Left lung (tissue), 10 donors: ENCODE measurements around the gene PDE3A. TPM values are rescaled to one million over a fixed set of nuclear protein-coding genes. Genes with fewer than 3 reads are reported as not detected.

Experiments
- ATAC-seq: fragments of 200-7000 bp; cut with Tn5 transposase; one replicate; pipeline ENCODE4 v1.9.1; 2020; ENCODE audit warnings: moderate library complexity
- DNase-seq, 4 donors: peaks; one replicate each; pipeline ENCODE4 v3.0.0-alpha.2; 2013 to 2020
- H3K27ac ChIP-seq, 2 donors: fragments of 200-600 bp; sonication (generic) in 1 of 2; one replicate each; pipeline versions ENCODE4 v1.5.0 to v1.8.0; 2020 to 2021
- H3K27me3 ChIP-seq, 2 donors: fragments of 200-600 bp; sonication (generic) in 1 of 2; one replicate each; pipeline versions ENCODE4 v1.5.0 to v1.8.0; 2020 to 2021
- H3K36me3 ChIP-seq, 2 donors: fragments of 200-600 bp; sonication (generic) in 1 of 2; one replicate each; pipeline versions ENCODE4 v1.5.0 to v1.8.0; 2020 to 2021
- H3K4me1 ChIP-seq, 2 donors: fragments of 200-600 bp; one replicate each; pipeline ENCODE4 v1.8.0; 2021
- H3K4me3 ChIP-seq, 2 donors: fragments of 200-600 bp; sonication (generic) in 1 of 2; one replicate each; pipeline versions ENCODE4 v1.5.0 to v1.8.0; 2020 to 2021; ENCODE audit warnings: mild to moderate bottlenecking in 1 of 2
- H3K9me3 ChIP-seq, 2 donors: fragments of 200-600 bp; sonication (generic) in 1 of 2; one replicate each; pipeline versions ENCODE4 v1.5.0 to v1.8.0; 2020 to 2021
- intact Hi-C, 2 donors: fragments of 100-400 bp; cut with DNase I; formaldehyde crosslinking; loops; one replicate each; pipeline versions ENCODE4 v1.11.2 to v1.14.2; 2022
- polyA plus RNA-seq, 6 donors: library from polyadenylated mRNA; unstranded; fragments of 120-200 nt; gene quantifications; one replicate each; pipeline ENCODE4 v1.2.1, GENCODE V29; 2013; ENCODE audit not compliant: insufficient read length in 6 of 6
- total RNA-seq, 2 donors: library from RNA; stranded (reverse); fragmentation: NEBNext Ultra II Directional; extraction: Animal tissue kit (Norgen Biotek cat#: 25700); gene quantifications; one replicate each; pipeline ENCODE4 v1.2.1, GENCODE V29; 2021
- TF ChIP-seq, protein P1 (sequence below), 2 donors: fragments of 200-600 bp; sonication (generic) in 1 of 2; IDR thresholded peaks; one replicate each; pipeline versions ENCODE4 v1.5.0 to v1.8.0; 2021; ENCODE audit warnings: antibody characterized with exemption in 2 of 2
- donor health status: DM: no; HTN: yes; CAD: no.
- donor health status: DM: no; HTN: no; CAD: no.

PDE3A gene
- total and polyA plus RNA-seq, 8 donors, result 5.1 to 9.3 (median 7.8) TPM

DNA sequence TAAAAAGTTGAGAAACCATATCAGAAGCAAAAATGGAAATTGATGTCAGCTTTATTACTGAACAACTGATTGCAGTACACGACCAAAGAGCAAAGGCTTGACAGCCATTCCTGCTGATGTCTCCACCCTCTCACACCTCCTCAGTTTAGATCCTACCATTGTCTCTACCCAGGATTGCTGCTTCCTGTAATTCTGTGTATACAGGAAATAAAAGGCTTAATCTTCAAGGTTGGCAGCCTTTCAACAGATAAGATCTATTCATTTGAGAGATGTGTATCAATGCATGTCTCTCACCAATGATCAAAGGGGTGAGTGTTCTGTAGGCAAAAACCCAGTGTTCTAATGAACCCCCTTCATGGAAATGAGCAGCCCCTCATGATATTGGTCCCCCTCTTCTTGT, 353.8 kb downstream of the PDE3A start:
- Histone ChIP-seq H3K4me1 (no peaks in the 10 kb centered on the region), H3K4me3 (no peak overlapping the region), H3K27me3 (no peaks in the 10 kb centered on the region), H3K27ac (no peak overlapping the region), H3K9me3 (no peaks in the 10 kb centered on the region), H3K36me3 (no peaks in the 10 kb centered on the region)
- intact Hi-C loops, result no loop called here
- no peak for ATAC-seq
- no peak for DNase-seq
- TF ChIP-seq, protein P1, sequence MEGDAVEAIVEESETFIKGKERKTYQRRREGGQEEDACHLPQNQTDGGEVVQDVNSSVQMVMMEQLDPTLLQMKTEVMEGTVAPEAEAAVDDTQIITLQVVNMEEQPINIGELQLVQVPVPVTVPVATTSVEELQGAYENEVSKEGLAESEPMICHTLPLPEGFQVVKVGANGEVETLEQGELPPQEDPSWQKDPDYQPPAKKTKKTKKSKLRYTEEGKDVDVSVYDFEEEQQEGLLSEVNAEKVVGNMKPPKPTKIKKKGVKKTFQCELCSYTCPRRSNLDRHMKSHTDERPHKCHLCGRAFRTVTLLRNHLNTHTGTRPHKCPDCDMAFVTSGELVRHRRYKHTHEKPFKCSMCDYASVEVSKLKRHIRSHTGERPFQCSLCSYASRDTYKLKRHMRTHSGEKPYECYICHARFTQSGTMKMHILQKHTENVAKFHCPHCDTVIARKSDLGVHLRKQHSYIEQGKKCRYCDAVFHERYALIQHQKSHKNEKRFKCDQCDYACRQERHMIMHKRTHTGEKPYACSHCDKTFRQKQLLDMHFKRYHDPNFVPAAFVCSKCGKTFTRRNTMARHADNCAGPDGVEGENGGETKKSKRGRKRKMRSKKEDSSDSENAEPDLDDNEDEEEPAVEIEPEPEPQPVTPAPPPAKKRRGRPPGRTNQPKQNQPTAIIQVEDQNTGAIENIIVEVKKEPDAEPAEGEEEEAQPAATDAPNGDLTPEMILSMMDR (IDR thresholded peaks at IDR 0.05), result no peak

DNA sequence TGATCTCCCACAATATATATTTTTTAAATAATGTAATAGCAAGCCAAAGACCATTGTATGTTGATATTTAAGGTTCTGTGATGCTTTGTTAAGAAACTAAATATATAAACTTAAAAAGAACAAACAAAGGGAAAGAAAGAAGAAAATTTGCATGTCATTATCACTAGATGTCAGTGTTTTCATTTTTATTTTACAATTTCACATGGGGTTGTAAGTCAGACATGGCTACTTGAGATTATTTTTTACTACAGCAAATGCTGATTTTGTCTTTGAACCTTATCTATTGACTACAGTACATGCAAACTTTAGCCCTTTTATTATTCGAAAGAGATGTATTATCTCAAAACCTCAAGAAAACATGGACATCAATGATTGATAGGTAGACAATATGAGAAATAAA, 362.9 kb downstream of the PDE3A start:
- TF ChIP-seq, protein P1 (IDR thresholded peaks at IDR 0.05), result no peak
- Histone ChIP-seq H3K9me3 (no peaks in the 10 kb centered on the region), H3K4me1 (no peaks in the 10 kb centered on the region), H3K4me3 (no peak overlapping the region), H3K36me3 (no peaks in the 10 kb centered on the region), H3K27me3 (no peaks in the 10 kb centered on the region), H3K27ac (no peak overlapping the region)
- DNase-seq (no peak), ATAC-seq (no peak)
- intact Hi-C loops, result no loop called here
